ENCODE data around the gene FETUB.

GRCh38 chr3:186680869-186681268 is 40.7 kb downstream of the FETUB start:
- no peak for TF ChIP-seq CTCF (conservative IDR thresholded peaks at IDR 0.05)
- no peak for TF ChIP-seq EZH2 (IDR thresholded peaks at IDR 0.05; ENCODE audit: low read depth)

All from PC-9 (cell line).